Spleen (tissue), 11 donors: ENCODE data around the gene ADGB. TPM values are rescaled to one million over a fixed set of nuclear protein-coding genes. Genes with fewer than 3 reads are reported as not detected.

Experiments
- DNase-seq: peaks from one replicate; pipeline ENCODE4 v3.0.0-alpha.2; 2020
- H3K27ac ChIP-seq, 8 donors: fragments of 200-600 bp; sonication (generic) in 7 of 8; 1 replicate in 4 of 8; 2 replicates in 4 of 8; pipeline versions ENCODE4 v1.5.0 to v1.8.0; 2016 to 2021; ENCODE audit warnings: inconsistent platforms in 4 of 8, mild to moderate bottlenecking in 4 of 8, moderate library complexity in 1 of 8
- H3K27me3 ChIP-seq, 7 donors: fragments of 200-600 bp; sonication (generic) in 6 of 7; replicated peaks in 1 of 7; 1 replicate in 4 of 7; 2 replicates in 3 of 7; pipeline versions ENCODE4 v1.5.0 to v1.8.0; 2016 to 2021; ENCODE audit warnings: inconsistent platforms in 3 of 7, mild to moderate bottlenecking in 1 of 7
- H3K36me3 ChIP-seq, 6 donors: fragments of 200-600 bp; sonication (generic) in 5 of 6; 1 replicate in 4 of 6; 2 replicates in 2 of 6; pipeline versions ENCODE4 v1.5.0 to v1.8.0; 2016 to 2021; ENCODE audit warnings: inconsistent platforms in 2 of 6
- H3K4me1 ChIP-seq, 6 donors: fragments of 200-600 bp; sonication (generic) in 5 of 6; 1 replicate in 3 of 6; 2 replicates in 3 of 6; pipeline versions ENCODE4 v1.5.0 to v1.8.0; 2016 to 2021; ENCODE audit warnings: inconsistent platforms in 3 of 6
- H3K4me3 ChIP-seq, 8 donors: fragments of 200-600 bp; sonication (generic) in 7 of 8; 1 replicate in 4 of 8; 2 replicates in 4 of 8; pipeline versions ENCODE4 v1.5.0 to v1.8.0; 2016 to 2021; ENCODE audit warnings: inconsistent platforms in 4 of 8, mild to moderate bottlenecking in 4 of 8, moderate library complexity in 2 of 8
- H3K9me3 ChIP-seq, 8 donors: fragments of 200-600 bp; sonication (generic) in 7 of 8; 1 replicate in 4 of 8; 2 replicates in 4 of 8; pipeline versions ENCODE4 v1.5.0 to v1.8.0; 2016 to 2021; ENCODE audit warnings: inconsistent platforms in 4 of 8
- CTCF ChIP-seq, 11 experiments: fragments of 200-600 bp in 7 of 11; fragments of 450-650 bp in 4 of 11; sonication (generic) in 4 of 11; IDR thresholded peaks in 8 of 11; conservative IDR thresholded peaks in 3 of 11; 1 replicate in 7 of 11; 2 replicates in 4 of 11; pipeline versions ENCODE4 v1.4.0 to v1.8.0; 2016 to 2021; ENCODE audit warnings: antibody characterized with exemption in 11 of 11, inconsistent platforms in 4 of 11, mild to moderate bottlenecking in 1 of 11
- POLR2A ChIP-seq, 3 donors: fragments of 450-650 bp; IDR thresholded peaks; one replicate each; pipeline ENCODE4 v1.5.1; 2017; ENCODE audit warnings: antibody characterized with exemption in 3 of 3, mild to moderate bottlenecking in 1 of 3
- POLR2AphosphoS5 ChIP-seq, 3 donors: sonication (generic); formaldehyde crosslinking; IDR thresholded peaks; one replicate each; pipeline ENCODE4 v1.5.1; 2017; ENCODE audit warnings: antibody characterized with exemption in 3 of 3
- WGBS, 5 donors: extraction: QIAGEN DNeasy Blood & Tissue Kit in 3 of 5; methylation state at CpG; one replicate each; pipeline versions ENCODE4 v1.1.5 to v1.1.7; 2013 to 2018; 5-methylcytosine and 5-hydroxymethylcytosine counted together
- intact Hi-C: fragments of 100-400 bp; cut with DNase I; formaldehyde crosslinking; loops from one replicate; pipeline ENCODE4 v1.15.0; 2023; ENCODE audit warnings: low total_unique reads
- polyA plus RNA-seq, 3 donors: library from polyadenylated mRNA; stranded (reverse); fragments of 200-250 nt; gene quantifications; one replicate each; pipeline ENCODE4 v1.2.1, GENCODE V29; 2013
- total RNA-seq, 7 donors: library from RNA; depleted of rRNA in 3 of 7; stranded (reverse); fragments of >200 nt in 3 of 7; fragmentation: NEBNext Ultra II Directional in 4 of 7; extraction: Animal tissue kit (Norgen Biotek cat#: 25700) in 4 of 7; gene quantifications; one replicate each; pipeline versions ENCODE4 v1.1.0 to v1.2.1, GENCODE V29; 2016 to 2021
- donor health status: healthy with polysubstance abuse.
- donor health status: DM: no; HTN: no; CAD: no; lungs with moderate emphysema.
- donor health status: DM: no; HTN: no; CAD: no.
- donor health status: Bipolar disorder and iron deficiency.
- donor health status: healthy.
- donor health status: DM: no; HTN: no; CAD: no.
- donor health status: DM: yes; HTN: yes; CAD: no.

ADGB gene
- total and polyA plus RNA-seq, 10 donors, result 0.28 to 0.52 TPM; not detected in 8

DNA sequence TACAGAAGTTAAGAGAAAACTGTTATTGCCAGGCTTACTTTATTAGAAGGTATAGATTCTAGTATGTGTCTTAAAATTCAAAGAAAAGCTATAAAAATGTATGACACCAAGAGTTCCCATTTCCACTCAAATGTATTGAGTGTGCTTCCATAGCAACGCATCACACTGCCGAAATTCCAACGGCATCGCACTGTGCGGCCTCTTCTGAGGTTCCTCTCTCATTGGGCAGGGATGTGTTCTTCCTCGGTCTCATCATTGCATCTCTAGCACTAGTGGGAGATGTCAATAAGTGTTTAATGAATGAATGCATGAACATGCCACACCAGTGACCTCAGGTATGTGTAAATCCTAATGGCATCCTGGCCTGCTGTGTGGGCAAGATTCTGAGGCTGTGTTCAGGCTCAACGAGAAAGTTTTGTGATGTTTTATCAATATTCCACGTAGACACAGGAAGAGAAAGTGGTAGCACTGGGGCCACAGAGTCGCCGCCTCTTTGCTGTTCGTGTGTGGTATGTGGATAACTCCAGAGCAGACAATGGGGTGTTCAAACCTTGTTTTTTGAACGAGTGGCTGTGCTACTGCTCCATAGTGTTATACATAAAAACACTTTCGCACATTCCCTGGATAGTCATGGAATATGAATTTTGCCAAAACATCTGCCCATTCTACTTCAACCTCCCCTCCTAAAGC, 171.6 kb downstream of the ADGB start:
- H3K36me3 ChIP-seq, result no peaks in the 10 kb centered on the region
- H3K27ac ChIP-seq, result peak overlapping the region in 7 of 8 donors; percentile 64 to 89 (median 81)
- no peaks in the 10 kb centered on the region for H3K9me3 ChIP-seq
- 38 to 61% (median 54%) methylated on average over 13 of the region's 13 CpGs for WGBS, 5 donors
- peaks cover 0 to 8% (median 0%) of the 10 kb centered on the region in 7 donors for H3K27me3 ChIP-seq
- DNase-seq, result no peak
- no peak for TF ChIP-seq POLR2AphosphoS5 (IDR thresholded peaks at IDR 0.05)
- TF ChIP-seq CTCF (IDR thresholded peaks at IDR 0.05 in 8 of 11, conservative IDR thresholded peaks at IDR 0.05 in 3 of 11), result no peak
- TF ChIP-seq POLR2A (IDR thresholded peaks at IDR 0.05), result no peak
- intact Hi-C loops, result no loop called here
- H3K4me3 ChIP-seq, result peak overlapping the region in 5 of 8 donors; percentile 10 to 55 (median 14)
- peaks cover 0 to 34% (median 15%) of the 10 kb centered on the region in 6 donors for H3K4me1 ChIP-seq

DNA sequence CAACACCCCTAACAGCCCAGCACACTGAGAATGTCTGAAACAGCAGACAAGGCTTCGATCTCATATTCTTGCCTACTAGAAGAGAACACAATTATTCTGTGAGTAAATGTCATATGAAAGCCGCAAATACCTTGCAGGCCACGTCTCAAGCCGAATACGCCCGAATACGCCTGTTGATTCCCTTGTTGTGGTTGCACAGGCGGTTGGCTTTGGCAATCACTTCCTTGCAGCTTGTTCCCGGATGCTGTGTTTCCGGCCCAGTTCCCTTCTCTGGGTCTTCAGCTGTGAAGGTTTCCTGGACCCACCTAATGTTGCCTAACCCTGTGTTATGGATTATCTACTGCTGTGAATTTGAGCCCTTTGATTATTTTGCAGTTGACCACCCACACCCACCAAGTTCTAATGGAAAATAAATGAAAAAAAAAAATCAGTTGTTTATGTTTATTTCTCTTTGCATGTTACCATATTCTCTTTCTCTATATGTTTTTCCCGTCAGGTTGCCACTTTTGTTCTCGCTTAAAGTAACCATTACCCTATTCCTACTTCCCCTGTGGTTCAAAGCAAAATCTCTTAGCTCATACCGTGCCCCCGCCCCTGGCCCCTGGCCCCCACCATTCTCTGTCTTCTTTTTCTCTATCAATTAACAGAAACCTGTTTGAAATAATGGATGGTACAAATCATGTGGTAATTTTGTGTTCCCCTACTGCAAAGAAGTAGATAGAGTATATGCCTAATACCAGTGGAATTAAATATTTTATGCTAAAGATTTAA, 172.4 kb downstream of the ADGB start:
- intact Hi-C loops, result no loop called here
- H3K27me3 ChIP-seq, result peaks cover 0 to 8% (median 0%) of the 10 kb centered on the region in 7 donors
- H3K4me1 ChIP-seq, result peaks cover 0 to 34% (median 15%) of the 10 kb centered on the region in 6 donors
- H3K27ac ChIP-seq, result peak overlapping the region in 7 of 8 donors; percentile 64 to 89 (median 81)
- no peaks in the 10 kb centered on the region for H3K9me3 ChIP-seq
- no peaks in the 10 kb centered on the region for H3K36me3 ChIP-seq
- peak; percentile 88 for DNase-seq
- peak in 1 of 3 donors; percentile 22 for TF ChIP-seq POLR2A (IDR thresholded peaks at IDR 0.05)
- TF ChIP-seq CTCF (IDR thresholded peaks at IDR 0.05 in 8 of 11, conservative IDR thresholded peaks at IDR 0.05 in 3 of 11), result no peak
- peak in 2 of 3 donors; percentile 79 to 94 for TF ChIP-seq POLR2AphosphoS5 (IDR thresholded peaks at IDR 0.05)
- WGBS, 5 donors, result 13 to 28% (median 16%) methylated on average over 14 of the region's 14 CpGs
- H3K4me3 ChIP-seq, result peak overlapping the region in 5 of 8 donors; percentile 10 to 55 (median 14)

DNA sequence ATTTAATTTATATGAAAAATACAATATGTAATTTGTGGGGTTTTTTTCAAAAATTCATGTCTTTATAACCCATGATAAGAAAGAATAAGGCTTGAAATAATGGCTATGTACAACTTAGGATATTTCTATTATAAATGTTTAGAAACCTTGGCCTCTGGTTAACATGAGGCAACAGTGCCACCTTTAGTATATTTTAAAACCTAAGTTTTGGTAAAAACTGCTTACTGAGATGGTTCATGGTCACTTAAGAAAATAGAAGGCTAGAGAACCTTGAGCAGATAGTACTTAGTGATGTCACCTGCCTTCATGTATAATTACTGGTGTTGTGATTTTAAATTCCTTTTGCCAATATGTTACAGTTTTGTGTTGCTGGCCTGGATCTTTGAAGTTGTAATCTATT, 176.4 kb downstream of the ADGB start:
- Histone ChIP-seq H3K4me1 (peaks cover 0 to 23% (median 15%) of the 10 kb centered on the region in 6 donors), H3K27me3 (peaks cover 0 to 5% (median 0%) of the 10 kb centered on the region in 7 donors), H3K4me3 (no peak overlapping the region), H3K9me3 (peaks cover 0 to 4% (median 0%) of the 10 kb centered on the region in 8 donors), H3K27ac (no peak overlapping the region), H3K36me3 (no peaks in the 10 kb centered on the region)
- intact Hi-C loops, result no loop called here
- DNase-seq, result no peak
- TF ChIP-seq CTCF (IDR thresholded peaks at IDR 0.05 in 8 of 11, conservative IDR thresholded peaks at IDR 0.05 in 3 of 11) (peak in 1 of 11 experiments; percentile 11), POLR2A (IDR thresholded peaks at IDR 0.05) (no peak)

- Histone ChIP-seq H3K9me3 (peaks cover 0 to 4% (median 0%) of the 10 kb centered on the region in 8 donors), H3K4me1 (peaks cover 0 to 12% (median 2%) of the 10 kb centered on the region in 6 donors), H3K36me3 (no peaks in the 10 kb centered on the region), H3K27ac (no peak overlapping the region), H3K4me3 (no peak overlapping the region), H3K27me3 (no peaks in the 10 kb centered on the region)
- no peak for TF ChIP-seq POLR2A (IDR thresholded peaks at IDR 0.05)
- no peak for TF ChIP-seq POLR2AphosphoS5 (IDR thresholded peaks at IDR 0.05)
- no peak for TF ChIP-seq CTCF (IDR thresholded peaks at IDR 0.05 in 8 of 11, conservative IDR thresholded peaks at IDR 0.05 in 3 of 11)
- intact Hi-C loops, result no loop called here
- 73 to 86% (median 81%) methylated on average over 3 of the region's 3 CpGs for WGBS, 5 donors
- DNase-seq, result no peak
Observed at GRCh38 chr6:146781836-146782235, 183.1 kb downstream of the ADGB start.
